Esophagus (tissue), 2 donors: Measurements from ENCODE around the gene UBR3. TPM values are rescaled to one million over a fixed set of nuclear protein-coding genes. Genes with fewer than 3 reads are reported as not detected.

Experiments used
- H3K27ac ChIP-seq, 2 donors: one replicate each; pipeline ENCODE4 v1.5.1; 2013; ENCODE audit warnings: low read depth in 2 of 2, mild to moderate bottlenecking in 2 of 2, inconsistent platforms in 1 of 2, low read length in 1 of 2, moderate library complexity in 1 of 2
- H3K27me3 ChIP-seq, 2 donors: one replicate each; pipeline ENCODE4 v1.6.1; 2013; ENCODE audit warnings: low read length in 2 of 2, control low read depth in 1 of 2, mild to moderate bottlenecking in 1 of 2; ENCODE audit not compliant: insufficient read depth in 2 of 2, control insufficient read depth in 1 of 2
- H3K36me3 ChIP-seq, 2 donors: one replicate each; pipeline ENCODE4 v1.6.1; 2013; ENCODE audit warnings: low read length in 1 of 2; ENCODE audit not compliant: control insufficient read depth in 2 of 2, insufficient read depth in 2 of 2
- H3K4me1 ChIP-seq, 2 donors: one replicate each; pipeline ENCODE4 v1.6.1; 2013; ENCODE audit warnings: low read length in 1 of 2; ENCODE audit not compliant: control insufficient read depth in 2 of 2, insufficient read depth in 2 of 2
- H3K4me3 ChIP-seq, 2 donors: one replicate each; pipeline ENCODE4 v1.5.1; 2013; ENCODE audit warnings: low read length in 2 of 2, mild to moderate bottlenecking in 2 of 2, low read depth in 1 of 2, moderate library complexity in 1 of 2
- H3K9me3 ChIP-seq, 2 donors: one replicate each; pipeline ENCODE4 v1.6.1; 2013; ENCODE audit warnings: mild to moderate bottlenecking in 2 of 2, low read depth in 1 of 2, low read length in 1 of 2, moderate library complexity in 1 of 2; ENCODE audit not compliant: control insufficient read depth in 2 of 2, insufficient read depth in 1 of 2
- WGBS, 2 donors: extraction: QIAGEN DNeasy Blood & Tissue Kit; methylation state at CpG; one replicate each; pipeline ENCODE4 v1.1.7; 2013; 5-methylcytosine and 5-hydroxymethylcytosine counted together
- polyA plus RNA-seq, 2 donors: library from polyadenylated mRNA; stranded (reverse); fragments of 200-250 nt; gene quantifications; one replicate each; pipeline ENCODE4 v1.2.3, GENCODE V29; 2013
- donor health status: healthy with polysubstance abuse.
- donor health status: Bipolar disorder and iron deficiency.

UBR3 gene
- polyA plus RNA-seq, 2 donors, result 9.8 TPM

DNA sequence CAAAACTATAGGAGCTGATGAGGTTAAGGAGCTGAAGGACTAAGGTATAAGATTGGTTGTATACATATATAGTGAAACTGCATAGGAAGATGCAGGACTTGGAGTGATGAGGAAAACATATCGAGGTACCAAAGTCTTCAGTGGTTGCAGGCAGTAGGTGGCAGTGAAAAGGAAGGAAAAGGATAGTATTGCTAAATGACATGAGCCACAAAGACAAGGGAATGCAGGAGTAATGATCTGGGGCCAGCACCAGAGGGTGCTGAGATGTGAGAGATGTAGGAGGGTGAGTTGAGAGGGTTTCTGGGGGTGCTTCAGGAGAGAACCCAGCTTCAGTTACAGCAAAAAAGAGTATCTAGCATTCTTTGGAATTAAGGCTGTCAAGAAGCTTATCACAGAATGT lies 178.4 kb downstream of the UBR3 start:
- no peak overlapping the region for H3K27ac ChIP-seq
- H3K9me3 ChIP-seq, result no peaks in the 10 kb centered on the region
- WGBS, 2 donors, result 74 to 80% methylated on average over 1 of the region's 1 CpG
- H3K4me1 ChIP-seq, result no peaks in the 10 kb centered on the region
- H3K36me3 ChIP-seq, result peaks cover 0 to 5% of the 10 kb centered on the region in 2 donors
- no peaks in the 10 kb centered on the region for H3K27me3 ChIP-seq
- no peak overlapping the region for H3K4me3 ChIP-seq

DNA sequence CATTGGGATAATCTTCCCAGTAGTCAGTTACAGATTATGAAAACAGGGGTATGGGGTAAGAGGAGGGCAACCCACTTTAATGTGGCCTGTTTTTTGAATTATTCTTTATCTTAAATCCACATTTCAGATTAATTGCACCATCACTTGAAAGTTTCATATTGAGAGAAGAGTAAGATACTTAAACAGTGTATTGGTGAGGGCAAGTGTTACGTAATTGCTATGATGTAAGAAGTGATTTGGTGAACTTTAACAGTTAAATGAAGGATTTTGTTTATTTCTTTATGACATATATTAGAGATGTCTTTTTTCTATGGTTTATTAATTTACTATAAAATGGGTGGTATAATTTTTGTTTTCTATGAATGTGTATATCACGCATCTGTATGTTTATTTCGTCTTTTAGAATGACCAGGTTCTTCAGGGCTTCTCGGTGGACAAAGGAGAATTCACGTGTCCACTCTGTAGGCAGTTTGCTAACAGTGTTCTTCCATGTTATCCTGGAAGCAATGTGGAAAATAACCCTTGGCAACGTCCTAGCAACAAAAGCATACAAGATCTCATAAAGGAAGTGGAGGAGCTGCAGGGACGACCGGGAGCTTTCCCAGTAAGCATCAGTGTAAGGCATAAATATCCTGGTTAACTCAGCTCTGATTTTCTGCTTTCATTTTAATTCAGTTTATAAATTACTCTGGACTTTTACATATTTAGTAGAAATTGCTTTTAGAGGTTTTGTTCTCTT lies 179.5 kb downstream of the UBR3 start:
- H3K27me3 ChIP-seq, result no peaks in the 10 kb centered on the region
- no peak overlapping the region for H3K27ac ChIP-seq
- no peaks in the 10 kb centered on the region for H3K4me1 ChIP-seq
- H3K4me3 ChIP-seq, result no peak overlapping the region
- 79 to 88% methylated on average over 8 of the region's 8 CpGs for WGBS, 2 donors
- H3K9me3 ChIP-seq, result no peaks in the 10 kb centered on the region
- H3K36me3 ChIP-seq, result peaks cover 0 to 5% of the 10 kb centered on the region in 2 donors

DNA sequence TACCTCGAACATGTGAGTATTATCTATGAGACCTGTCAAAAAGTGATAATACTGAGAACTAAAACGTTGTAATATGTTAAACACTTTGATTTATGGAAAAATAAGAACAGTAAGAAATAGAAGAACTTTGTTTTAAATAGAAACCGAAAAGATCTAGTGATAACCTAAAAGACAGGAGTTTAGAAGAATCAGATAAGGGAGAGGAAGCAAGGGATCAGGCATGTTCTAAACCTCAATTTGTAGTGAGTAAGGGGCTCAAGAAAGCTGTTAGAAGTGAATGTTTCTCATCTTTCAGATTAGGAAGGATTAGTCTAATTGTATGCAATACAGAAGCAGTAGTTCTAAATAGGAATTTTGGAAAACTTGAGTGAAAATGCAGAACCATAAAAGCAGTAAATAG lies 182.0 kb downstream of the UBR3 start:
- Histone ChIP-seq H3K4me1 (no peaks in the 10 kb centered on the region), H3K9me3 (no peaks in the 10 kb centered on the region), H3K27ac (no peak overlapping the region), H3K4me3 (no peak overlapping the region), H3K27me3 (no peaks in the 10 kb centered on the region), H3K36me3 (no peaks in the 10 kb centered on the region)
- WGBS, 2 donors, result 72 to 78% methylated on average over 3 of the region's 3 CpGs

DNA sequence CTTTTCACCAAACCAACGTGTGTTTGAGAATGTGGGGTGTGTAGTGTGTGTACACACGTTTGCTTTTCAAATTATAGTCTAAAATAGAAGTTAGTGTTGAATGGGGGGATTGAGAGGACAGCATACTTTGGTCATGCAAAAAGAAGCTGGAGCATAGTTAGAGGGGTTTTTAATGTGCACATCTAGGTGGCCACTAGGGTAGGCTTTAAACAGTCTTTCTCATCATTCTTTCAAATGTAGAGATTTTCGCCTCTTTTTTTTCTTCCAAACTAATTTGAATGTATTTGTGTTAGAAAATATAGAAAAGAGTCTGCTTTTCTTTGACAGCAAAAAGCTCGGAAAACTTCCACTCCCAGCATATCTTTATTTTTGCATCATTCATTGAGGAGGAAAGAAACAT lies 185.5 kb downstream of the UBR3 start:
- Histone ChIP-seq H3K9me3 (no peaks in the 10 kb centered on the region), H3K27me3 (no peaks in the 10 kb centered on the region), H3K4me3 (no peak overlapping the region), H3K4me1 (no peaks in the 10 kb centered on the region), H3K27ac (no peak overlapping the region), H3K36me3 (no peaks in the 10 kb centered on the region)
- WGBS, 2 donors, result 90 to 92% methylated on average over 4 of the region's 4 CpGs

DNA sequence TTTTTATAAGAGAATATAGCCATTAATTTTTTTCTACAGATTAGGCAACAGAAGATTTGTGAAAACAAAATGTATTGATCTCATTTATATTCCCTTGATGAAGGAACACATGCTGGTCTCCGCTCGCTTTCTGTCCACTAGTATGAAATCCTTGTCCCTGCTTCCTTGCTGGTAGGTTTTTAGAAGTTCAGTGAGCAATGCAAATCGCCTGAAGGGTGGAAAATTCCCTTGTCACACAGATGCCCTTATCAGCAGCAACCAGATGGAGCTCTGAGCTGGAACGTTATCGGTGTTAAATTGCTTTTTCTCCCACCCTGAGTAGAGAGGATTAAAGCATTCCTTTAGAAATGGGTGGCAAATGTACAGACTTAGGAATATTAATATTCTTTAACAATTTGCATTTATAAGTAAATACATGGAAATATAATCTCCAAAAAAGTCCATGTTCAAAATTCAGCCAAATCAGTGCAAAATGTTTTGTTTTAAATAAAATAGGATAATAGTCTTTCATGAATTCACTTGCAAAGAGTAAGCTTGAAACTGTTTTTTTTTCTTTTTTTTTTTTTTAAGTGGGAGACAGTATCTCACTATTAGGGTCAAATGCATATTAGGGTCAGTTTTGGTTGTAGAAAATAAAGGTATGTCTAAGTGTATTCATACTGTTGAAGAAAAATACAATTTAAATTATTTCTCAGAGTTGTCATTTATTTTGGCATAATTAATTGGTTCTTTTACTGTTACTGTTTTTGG lies 186.7 kb downstream of the UBR3 start:
- H3K9me3 ChIP-seq, result no peaks in the 10 kb centered on the region
- H3K27me3 ChIP-seq, result no peaks in the 10 kb centered on the region
- H3K4me1 ChIP-seq, result no peaks in the 10 kb centered on the region
- H3K4me3 ChIP-seq, result no peak overlapping the region
- H3K36me3 ChIP-seq, result no peaks in the 10 kb centered on the region
- 71 to 83% methylated on average over 5 of the region's 5 CpGs for WGBS, 2 donors
- H3K27ac ChIP-seq, result no peak overlapping the region

DNA sequence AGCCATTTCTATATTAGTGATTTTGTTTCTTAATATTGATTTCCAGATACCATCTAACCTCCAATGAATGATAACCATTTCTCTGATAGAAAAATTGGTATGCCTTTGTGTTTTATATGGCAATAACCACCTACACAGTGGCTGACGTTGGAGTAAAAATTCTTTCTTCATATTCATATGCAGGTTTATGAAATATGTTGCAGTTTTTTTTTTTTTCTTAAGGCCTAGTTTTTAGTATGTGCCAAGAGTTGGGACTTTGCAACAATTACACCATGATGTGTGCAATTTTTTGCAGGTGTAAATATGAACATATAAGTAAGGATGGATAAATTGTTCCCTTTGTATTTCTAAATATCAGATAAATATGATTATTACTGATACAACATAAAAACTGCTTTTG lies 187.5 kb downstream of the UBR3 start:
- 86 to 87% methylated on average over 1 of the region's 1 CpG for WGBS, 2 donors
- Histone ChIP-seq H3K9me3 (no peaks in the 10 kb centered on the region), H3K36me3 (no peaks in the 10 kb centered on the region), H3K27ac (no peak overlapping the region), H3K4me3 (no peak overlapping the region), H3K27me3 (no peaks in the 10 kb centered on the region), H3K4me1 (no peaks in the 10 kb centered on the region)

DNA sequence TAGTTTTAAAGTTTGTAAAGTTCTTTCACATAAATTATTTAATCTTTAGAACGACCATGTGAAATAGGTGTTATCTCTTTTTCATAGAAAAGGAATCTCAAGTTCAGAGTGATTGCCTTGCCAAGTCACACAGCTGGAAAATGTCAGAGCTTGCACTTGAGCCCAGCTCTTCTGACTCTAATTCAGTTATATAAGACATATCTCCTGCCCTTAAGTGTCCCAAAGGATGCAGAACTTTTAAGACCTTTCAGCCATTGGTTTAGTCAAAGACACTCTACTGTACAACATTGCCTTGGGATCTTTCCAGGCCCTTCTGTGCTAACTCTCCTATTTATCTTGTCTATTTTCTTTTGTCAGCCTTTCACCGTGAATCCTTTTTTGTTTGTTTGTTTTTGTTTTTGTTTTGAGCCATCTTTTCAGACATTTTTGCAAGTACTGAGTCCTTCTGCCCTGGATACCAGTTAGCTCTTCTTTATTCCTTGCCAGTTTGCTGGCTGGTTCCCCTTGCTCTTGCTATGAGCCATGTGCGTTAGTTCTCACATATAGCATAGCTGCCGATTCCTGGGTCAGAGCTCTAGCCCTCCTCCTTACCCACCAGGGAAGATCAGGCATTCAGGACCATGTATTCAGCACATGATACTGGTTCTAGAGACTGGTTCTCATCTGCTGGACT lies 190.7 kb downstream of the UBR3 start:
- Histone ChIP-seq H3K27ac (no peak overlapping the region), H3K4me3 (no peak overlapping the region), H3K27me3 (no peaks in the 10 kb centered on the region), H3K36me3 (no peaks in the 10 kb centered on the region), H3K9me3 (no peaks in the 10 kb centered on the region), H3K4me1 (no peaks in the 10 kb centered on the region)
- WGBS, 2 donors, result 79 to 81% methylated on average over 4 of the region's 4 CpGs

DNA sequence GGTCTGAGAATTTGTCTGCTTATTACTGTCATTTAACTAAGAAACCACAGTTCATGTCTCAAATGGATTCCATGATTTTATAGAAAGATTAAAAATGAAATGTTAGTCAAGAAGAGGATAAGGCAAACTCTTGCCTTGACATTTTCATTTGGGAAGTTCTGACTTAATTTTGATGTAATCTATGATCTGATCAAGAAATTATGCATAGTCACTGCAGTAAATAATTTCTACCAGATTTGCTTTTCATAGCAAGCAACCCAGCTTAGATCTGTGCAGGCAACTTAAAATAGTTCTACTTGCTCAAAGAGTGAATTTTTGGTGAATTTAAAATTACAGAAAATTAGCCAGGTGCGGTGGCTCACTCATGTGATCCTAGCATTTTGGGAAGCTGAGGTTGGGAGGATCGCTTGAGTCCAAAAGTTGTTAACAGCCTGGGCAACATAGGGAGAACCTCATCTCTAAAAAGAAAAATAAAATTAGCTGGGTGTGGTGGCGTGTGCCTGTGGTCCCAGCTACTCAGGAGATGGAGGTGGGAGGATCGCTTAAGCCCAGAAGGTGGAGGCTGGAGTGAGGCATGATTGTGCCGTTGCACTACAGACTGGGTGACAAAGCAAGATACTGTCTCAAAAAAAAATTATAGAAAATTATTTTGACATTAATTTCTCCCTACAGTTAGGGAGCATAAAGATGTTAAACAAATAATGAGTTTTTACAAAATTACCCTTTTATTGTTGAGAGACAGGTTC lies 192.0 kb downstream of the UBR3 start:
- 94 to 97% methylated on average over 5 of the region's 5 CpGs for WGBS, 2 donors
- no peaks in the 10 kb centered on the region for H3K4me1 ChIP-seq
- H3K27ac ChIP-seq, result no peak overlapping the region
- H3K4me3 ChIP-seq, result no peak overlapping the region
- H3K9me3 ChIP-seq, result no peaks in the 10 kb centered on the region
- H3K36me3 ChIP-seq, result no peaks in the 10 kb centered on the region
- no peaks in the 10 kb centered on the region for H3K27me3 ChIP-seq

DNA sequence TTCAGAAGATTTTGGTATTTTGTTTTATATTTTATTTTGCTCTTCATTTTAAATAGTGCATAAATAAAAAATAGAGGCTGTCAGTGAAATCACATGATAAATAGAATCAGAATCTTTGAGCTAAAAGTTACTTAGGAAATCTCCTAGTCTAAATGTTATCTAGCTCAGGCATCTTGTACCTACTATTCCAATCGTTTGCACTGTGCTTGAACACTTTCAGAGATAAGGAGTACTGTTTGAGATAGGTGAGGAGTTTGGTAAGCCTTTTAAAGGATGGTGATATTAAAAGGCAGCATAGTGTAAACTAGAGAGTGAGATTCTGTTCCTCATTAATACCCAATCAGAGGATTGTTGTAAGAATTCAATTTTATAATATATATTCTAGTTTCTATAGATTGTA lies 193.5 kb downstream of the UBR3 start:
- H3K4me3 ChIP-seq, result no peak overlapping the region
- H3K27me3 ChIP-seq, result no peaks in the 10 kb centered on the region
- H3K36me3 ChIP-seq, result no peaks in the 10 kb centered on the region
- 45 to 72% methylated on average over 1 of the region's 1 CpG for WGBS, 2 donors
- no peaks in the 10 kb centered on the region for H3K9me3 ChIP-seq
- H3K27ac ChIP-seq, result no peak overlapping the region
- no peaks in the 10 kb centered on the region for H3K4me1 ChIP-seq
